Activated naive CD4-positive, alpha-beta T cell treated with anti-CD3 and anti-CD28 coated beads, Interleukin-2, amount 50 U/mL, for 72 hours (primary cell): ENCODE data around the gene TMEM238. TPM values are rescaled to one million over a fixed set of nuclear protein-coding genes. Genes with fewer than 3 reads are reported as not detected.
A peak's percentile ranks its signal among the peaks of the same experiment; 100 is the strongest.
"Not testable (repeated sequence)": the region's sequence is repeated elsewhere in the genome, so short reads cannot be mapped to it uniquely, and the experiment has no call there.

ENCODE experiments used
- ATAC-seq, 2 donors: fragments of 150-1000 bp; cut with Tn5 transposase; 2 replicates each; pipeline ENCODE4 v1.10.0; 2021; ENCODE audit warnings: mild to moderate bottlenecking in 2 of 2, moderate library complexity in 2 of 2
- DNase-seq, 2 donors: peaks; one replicate each; pipeline ENCODE4 v3.0.0; 2021 to 2022; ENCODE audit warnings: low spot score in 2 of 2
- H3K27ac Mint-ChIP-seq, 2 donors: one replicate each; pipeline ENCODE4 v1.8.0; 2022; ENCODE audit warnings: mild to moderate bottlenecking in 2 of 2, mixed read lengths in 2 of 2
- H3K36me3 Mint-ChIP-seq, 2 donors: one replicate each; pipeline ENCODE4 v1.8.0; 2022; ENCODE audit warnings: mixed read lengths in 2 of 2
- H3K9me3 Mint-ChIP-seq, 2 donors: one replicate each; pipeline ENCODE4 v1.8.0; 2022; ENCODE audit warnings: mixed read lengths in 2 of 2
- total RNA-seq, 2 donors: library from RNA; stranded (reverse); gene quantifications; one replicate each; pipeline ENCODE4 v1.2.3, GENCODE V29; 2022

TMEM238 gene, protein sequence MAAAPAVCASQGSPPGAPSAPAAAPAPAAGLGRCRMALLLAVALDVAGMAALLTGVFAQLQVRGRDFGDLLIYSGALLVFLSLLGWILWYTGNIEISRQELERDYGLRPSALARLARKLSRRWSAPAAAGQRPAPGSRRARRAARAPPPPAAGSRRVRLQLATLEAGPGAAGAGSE
- total RNA-seq = 1 to 10 TPM; 4.5 to 7.8 TPM

DNA sequence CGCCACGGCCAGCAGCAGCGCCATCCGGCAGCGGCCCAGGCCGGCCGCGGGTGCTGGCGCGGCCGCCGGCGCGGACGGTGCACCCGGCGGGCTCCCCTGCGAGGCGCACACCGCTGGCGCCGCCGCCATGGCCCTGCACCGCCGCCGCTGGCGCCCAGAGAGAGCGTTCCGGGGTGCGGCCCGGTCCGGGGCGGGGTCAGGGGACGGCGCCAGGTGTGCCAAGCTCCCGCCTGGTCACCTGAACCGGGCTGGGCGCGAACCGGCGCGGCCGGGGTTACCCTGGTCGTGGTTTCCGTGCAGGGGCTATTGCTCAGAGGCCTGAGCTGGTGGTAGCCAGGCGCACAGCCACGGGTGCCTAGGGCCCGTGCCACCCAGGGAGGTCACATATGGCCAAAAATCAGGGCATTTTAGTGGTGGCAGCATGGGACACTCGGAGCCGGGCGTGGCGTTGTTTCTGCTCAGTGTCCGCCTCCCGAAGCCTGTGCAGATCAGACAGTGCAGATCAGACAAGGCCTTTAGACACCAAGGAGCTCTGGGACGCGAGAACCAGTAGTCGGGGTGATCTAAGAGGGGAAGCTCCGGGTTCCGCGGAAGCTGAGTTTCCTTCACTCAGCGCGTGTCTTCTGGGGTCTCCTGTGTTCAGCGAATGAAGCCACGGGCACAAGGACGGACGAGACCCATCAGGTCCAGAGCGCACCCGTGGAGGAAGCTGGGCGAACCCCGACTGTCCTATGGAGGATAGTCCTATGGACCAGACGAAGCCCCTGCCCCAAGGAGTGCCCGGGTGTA lies at the start of gene TMEM238:
Gene TMEM238, minus strand, starts transcription at position 162 of the 789 bp plus-strand sequence. Its CDS starts 33 bp downstream, at position 129.
- H3K9me3 Mint-ChIP-seq = peaks cover 0 to 6% of the 10 kb centered on the region in 2 donors
- peak in 1 of 2 donors; percentile 63 for DNase-seq
- ATAC-seq = peak; percentile 8 to 21
- H3K36me3 Mint-ChIP-seq = peaks cover 34 to 51% of the 10 kb centered on the region in 2 donors
- H3K27ac Mint-ChIP-seq = peak within 1 kb of the TSS; percentile 96 to 100

DNA sequence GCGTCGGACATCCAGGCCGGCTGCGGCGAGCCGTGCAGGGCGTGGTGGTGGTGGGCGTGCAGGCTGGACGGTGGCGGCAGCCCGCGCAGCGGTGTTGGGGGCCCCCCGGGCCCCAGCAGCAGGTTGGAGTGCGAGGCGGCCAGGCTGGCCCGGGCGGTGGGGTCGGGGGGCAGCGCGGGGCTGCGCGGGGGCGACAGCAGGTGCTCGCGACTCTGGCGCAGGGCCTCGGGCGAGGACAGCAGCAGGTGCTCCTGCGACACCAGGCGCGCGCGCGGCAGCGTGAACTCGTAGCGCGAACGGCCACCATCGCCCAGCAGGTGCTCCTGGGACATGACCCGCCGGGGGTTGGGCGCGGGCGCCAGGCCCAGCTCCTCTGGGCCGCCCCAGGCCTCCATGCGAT lies 49.2 kb upstream of the TMEM238 start:
- peaks cover 0 to 7% of the 10 kb centered on the region in 2 donors for H3K9me3 Mint-ChIP-seq
- H3K36me3 Mint-ChIP-seq = peaks cover 0 to 9% of the 10 kb centered on the region in 2 donors
- no peak for ATAC-seq
- no peak overlapping the region for H3K27ac Mint-ChIP-seq
- DNase-seq = no peak

DNA sequence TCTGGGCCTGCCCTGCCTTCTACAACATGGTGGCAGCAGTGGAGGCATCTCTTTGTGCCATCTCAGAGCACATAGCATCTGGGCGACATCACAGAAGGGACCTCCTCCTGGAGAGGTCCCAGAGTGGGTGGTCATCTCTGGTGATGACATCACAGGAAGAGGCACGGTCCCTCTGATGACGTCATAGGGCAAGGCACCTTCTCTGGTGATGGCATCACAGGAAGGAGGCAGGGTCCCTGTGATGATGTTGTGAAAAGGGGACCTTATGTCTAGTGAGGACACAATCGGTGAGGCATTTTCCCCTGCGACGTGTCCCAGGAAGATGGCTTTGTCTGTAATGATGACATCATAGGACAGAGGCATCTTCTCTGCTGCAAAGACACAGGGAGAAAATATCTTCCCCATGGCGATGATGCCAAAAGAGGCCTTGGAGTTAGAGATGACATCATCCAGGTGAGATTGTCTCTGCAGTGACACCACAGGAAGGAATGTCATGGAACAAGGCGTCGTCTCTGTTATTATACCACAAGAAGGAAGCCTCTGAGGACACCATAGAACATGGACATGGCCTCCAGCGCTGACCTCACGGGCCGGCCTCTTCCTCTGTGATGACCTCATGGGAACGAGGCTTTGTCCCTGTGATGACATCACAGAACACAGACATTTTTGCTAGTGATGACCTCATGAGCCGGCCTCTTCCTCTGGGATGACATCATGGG lies 48.3 kb upstream of the TMEM238 start:
- H3K36me3 Mint-ChIP-seq = peaks cover 0 to 9% of the 10 kb centered on the region in 2 donors

DNA sequence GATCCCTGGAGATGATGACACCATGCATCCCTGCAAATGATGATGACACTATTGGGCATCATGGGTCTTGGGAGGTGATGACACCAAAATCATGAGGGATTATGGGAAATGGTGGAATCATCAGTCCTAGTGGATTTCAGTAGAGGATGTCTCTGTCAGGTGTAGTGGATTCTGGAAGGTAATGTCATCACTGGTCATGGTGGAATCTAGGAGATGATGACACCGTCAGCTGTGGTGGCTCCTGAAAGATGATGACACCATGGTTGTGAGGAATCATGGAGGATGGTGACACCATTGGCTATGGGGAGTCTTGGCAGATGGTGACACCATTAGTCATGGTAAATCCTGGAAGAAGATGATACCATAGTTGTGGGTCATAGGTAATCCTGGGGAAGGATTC lies 47.1 kb upstream of the TMEM238 start:
- Mint-ChIP-seq H3K9me3 (peaks cover 0 to 7% of the 10 kb centered on the region in 2 donors), H3K36me3 (peaks cover 0 to 9% of the 10 kb centered on the region in 2 donors), H3K27ac (no peak overlapping the region)
- DNase-seq (no peak), ATAC-seq (no peak)

More for the DNA sequence above, 48.3 kb upstream of the TMEM238 start:
- Mint-ChIP-seq H3K27ac (no peak overlapping the region), H3K9me3 (peaks cover 0 to 7% of the 10 kb centered on the region in 2 donors)
- ATAC-seq = no peak
- no peak for DNase-seq

DNA sequence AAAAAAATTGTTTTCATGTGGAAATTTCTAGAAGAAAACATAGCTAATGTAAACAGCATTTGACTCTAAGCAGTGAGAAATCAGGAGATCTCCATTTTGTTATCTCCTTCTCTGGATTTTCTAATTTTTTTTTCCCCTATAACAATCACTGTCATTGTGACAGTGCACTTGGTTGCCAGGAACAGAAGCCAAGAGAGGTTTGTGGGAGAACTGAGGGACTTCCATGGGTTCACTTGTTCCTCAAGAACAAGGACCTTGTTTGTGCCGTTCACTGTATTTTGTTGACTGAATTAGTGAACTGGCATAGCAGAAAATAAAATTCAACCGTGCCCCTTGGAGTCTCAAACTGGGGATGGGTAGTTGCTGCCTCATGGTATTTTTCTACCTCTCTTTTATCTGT lies 42.0 kb upstream of the TMEM238 start:
- no peak for DNase-seq
- peaks cover 0 to 4% of the 10 kb centered on the region in 2 donors for H3K36me3 Mint-ChIP-seq
- H3K27ac Mint-ChIP-seq = no peak overlapping the region
- peaks cover 0 to 1% of the 10 kb centered on the region in 2 donors for H3K9me3 Mint-ChIP-seq
- ATAC-seq = no peak

DNA sequence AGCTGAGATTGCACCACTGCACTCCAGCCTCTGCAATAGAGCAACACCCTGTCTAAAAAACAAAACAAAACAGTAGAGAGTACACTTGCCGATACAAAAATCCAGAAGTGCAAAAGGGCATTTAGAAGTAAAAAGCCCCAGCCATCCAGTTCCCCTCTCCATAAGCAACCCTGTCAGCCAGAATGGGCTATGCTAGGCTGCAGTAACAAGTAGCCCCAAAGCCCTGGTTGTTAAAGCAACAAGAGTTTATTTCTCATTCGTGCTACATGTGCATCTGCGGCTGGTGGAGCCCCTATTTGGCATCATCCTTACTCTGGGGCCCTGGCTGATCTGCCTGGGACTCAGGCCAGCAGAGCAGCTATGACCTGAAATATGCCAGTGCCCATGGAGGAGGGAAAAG lies 40.4 kb upstream of the TMEM238 start:
- H3K36me3 Mint-ChIP-seq = no peaks in the 10 kb centered on the region
- no peak for DNase-seq
- no peak for ATAC-seq
- no peak overlapping the region for H3K27ac Mint-ChIP-seq
- no peaks in the 10 kb centered on the region for H3K9me3 Mint-ChIP-seq

DNA sequence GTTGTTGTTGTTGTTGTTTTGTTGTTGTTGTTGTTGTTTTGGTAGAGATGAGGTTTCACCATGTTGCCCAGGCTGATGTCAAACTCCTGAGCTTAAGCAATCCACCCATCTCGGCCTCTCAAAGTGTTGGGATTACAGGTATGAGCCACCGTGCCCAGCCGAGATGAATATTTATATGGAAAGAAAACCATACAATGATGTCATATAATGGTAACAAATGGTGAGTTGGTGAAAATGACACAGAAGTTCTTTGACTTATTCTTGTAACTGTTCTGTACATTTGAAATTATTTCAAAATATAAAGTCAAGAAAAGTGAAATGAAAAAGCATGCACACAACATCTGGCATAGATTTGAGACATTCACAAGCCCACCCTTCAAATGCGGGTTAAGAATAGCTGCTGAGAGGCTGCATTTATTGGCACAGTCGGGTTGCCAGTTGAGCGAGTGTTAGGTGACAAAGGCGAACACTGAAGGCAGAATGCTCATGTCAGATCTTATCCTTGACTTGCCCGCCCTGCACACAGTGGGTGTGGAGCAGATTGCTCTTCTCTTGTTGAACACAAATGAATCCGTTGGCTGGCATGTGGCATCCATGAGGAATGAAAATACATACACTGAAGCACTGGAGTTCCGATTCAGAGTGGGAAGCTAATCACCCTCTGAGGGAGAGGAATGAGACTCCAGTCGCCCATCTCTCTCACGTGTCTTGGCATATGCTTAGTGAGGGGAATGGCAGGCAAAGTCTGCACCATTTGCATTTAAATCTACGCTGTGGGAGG lies 39.3 kb upstream of the TMEM238 start:
- Mint-ChIP-seq H3K9me3 (no peaks in the 10 kb centered on the region), H3K36me3 (no peaks in the 10 kb centered on the region), H3K27ac (no peak overlapping the region)
- DNase-seq (no peak), ATAC-seq (no peak)

DNA sequence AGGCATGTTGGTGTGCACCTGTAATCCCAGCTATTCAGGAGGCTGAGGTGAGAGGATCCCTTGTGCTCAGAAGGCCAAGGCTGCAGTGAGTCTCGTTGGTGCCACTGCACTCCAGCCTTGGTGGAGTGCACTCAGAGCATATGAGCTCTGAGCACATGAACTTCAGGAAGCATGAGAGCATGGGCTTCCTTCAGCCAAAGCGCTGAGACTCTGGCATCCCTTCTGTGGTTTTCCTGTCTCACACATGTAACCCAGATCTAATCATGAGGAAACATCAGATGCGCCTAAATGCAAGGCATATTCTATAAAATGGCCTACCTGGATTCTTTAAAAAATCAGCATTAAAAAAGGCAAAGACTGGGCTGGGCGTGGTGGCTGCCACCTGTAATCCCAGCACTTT lies 37.2 kb upstream of the TMEM238 start:
- H3K27ac Mint-ChIP-seq, DNase-seq, H3K36me3 Mint-ChIP-seq, H3K9me3 Mint-ChIP-seq: not testable (repeated sequence)
- peak in 1 of 2 donors; percentile 44 for ATAC-seq

DNA sequence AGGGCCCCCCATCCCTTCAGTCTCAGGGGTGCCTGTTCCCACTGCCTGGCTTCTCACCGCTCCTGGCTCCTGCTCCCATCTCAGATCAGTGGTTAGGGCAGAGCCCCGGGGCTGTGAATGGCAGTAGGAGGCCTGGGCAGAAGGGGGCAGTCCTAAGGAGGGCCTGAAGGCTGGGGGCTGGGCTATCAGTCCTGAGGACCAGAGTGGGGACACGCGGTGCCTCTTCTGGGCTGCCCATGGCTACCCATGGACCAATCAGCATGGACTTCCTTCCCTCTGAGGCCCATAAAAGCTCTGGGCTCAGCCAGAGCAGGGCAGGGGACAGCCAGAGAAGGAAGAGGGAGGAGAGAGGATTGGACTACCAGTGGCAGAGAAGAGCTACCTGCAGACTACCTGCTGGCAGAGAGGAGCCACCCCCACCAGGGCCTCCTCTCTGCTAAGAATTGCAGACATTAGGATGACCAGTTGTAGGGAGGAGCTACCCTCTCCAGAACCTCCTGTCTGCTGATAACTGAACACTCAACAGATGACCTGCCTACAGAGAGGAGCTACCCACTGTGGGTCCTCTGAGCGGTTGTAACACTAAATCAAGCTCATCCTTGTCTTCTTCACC lies 35.6 kb upstream of the TMEM238 start:
- DNase-seq (no peak), ATAC-seq (no peak)
- no peaks in the 10 kb centered on the region for H3K36me3 Mint-ChIP-seq
- H3K27ac Mint-ChIP-seq = peak overlapping the region in 1 of 2 donors; percentile 48
- no peaks in the 10 kb centered on the region for H3K9me3 Mint-ChIP-seq

DNA sequence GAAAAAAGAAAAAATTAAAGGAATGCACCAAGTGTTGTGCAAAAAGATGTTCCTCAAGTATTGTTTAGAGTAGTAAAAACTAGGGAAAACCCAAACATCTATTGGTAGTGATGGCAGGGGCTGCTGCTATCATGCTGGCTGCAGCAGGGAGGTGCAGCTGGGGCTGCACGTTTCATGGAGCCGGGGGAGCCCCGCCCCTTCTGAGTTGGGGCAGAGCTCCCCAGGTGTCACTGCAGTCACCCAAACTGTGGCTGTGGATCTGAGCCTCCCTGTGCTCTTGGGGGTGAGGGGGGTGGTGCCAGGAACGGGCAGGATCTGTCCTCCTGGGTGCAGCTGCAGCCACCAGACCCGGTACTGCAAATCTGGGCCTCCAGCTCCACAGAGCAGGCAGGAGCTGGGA lies 35.0 kb upstream of the TMEM238 start:
- no peak for DNase-seq
- no peaks in the 10 kb centered on the region for H3K36me3 Mint-ChIP-seq
- ATAC-seq = no peak

DNA sequence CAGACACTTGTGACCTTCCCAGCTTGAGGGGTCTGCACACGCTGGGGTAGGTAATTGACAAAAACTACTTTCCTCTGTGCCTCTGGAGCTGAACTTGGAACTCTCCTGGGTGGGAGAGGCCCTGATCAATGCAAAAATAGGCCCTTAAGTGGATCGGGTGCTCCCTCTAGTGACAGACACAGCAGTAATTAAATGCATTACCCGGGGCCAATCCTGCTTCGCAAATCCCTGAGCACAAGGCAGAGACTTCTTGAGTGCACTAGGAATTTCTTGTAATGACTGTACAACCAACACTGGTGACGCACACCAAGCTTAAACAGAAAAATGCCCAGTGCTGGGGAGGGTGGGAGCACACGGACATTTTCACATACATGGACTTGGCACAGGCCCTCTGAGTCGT lies 34.1 kb upstream of the TMEM238 start:
- Mint-ChIP-seq H3K36me3 (no peaks in the 10 kb centered on the region), H3K27ac (no peak overlapping the region), H3K9me3 (no peaks in the 10 kb centered on the region)
- DNase-seq (peak in 1 of 2 donors; percentile 61), ATAC-seq (peak; percentile 81 to 84)

More for the DNA sequence above, 35.0 kb upstream of the TMEM238 start:
- H3K27ac Mint-ChIP-seq = no peak overlapping the region
- H3K9me3 Mint-ChIP-seq = no peaks in the 10 kb centered on the region

DNA sequence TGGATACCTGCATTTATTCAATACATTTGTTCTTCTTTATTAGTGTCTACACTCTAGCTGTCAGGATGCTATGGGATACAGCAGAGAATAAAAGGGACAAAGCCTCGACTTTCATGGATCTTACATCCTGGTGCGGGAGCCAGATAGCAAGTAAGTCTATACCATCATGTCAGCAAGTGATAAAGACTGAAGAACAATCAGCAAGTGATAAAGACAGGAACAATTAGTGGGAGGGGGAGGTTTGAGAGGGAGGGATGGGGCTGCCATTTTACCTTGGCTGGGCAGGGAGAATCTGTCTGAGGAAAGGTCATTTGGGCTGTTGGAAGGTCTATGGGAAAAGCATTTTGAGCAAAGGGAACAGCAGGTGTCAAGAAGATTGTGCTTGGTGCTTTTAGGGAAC lies 26.1 kb upstream of the TMEM238 start:
- Mint-ChIP-seq H3K36me3 (peaks cover 37 to 43% of the 10 kb centered on the region in 2 donors), H3K27ac (no peak overlapping the region), H3K9me3 (peaks cover 4 to 15% of the 10 kb centered on the region in 2 donors)

DNA sequence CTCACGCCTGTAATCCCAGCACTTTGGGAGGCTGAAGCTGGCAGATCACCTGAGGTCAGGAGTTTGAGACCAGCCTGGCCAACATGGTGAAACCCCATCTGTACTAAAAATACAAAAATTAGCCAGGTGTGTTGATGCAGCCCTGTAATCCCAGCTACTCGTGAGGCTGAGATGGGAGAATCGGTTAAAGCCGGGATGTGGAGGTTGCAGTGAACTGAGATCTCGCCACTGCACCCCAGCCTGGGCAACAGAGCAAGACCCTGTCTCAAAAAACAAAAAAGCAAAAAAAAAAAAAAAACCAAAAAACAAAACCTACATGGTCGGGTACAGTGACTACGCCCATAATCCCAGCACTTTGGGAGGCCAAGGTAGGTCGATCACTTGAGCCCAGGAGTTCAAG lies 25.1 kb upstream of the TMEM238 start:
- Mint-ChIP-seq H3K9me3 (peaks cover 4 to 15% of the 10 kb centered on the region in 2 donors), H3K27ac (peak overlapping the region; percentile 97 to 99), H3K36me3 (peaks cover 37 to 43% of the 10 kb centered on the region in 2 donors)
- not testable (repeated sequence) for ATAC-seq, DNase-seq

More for the DNA sequence above, 26.1 kb upstream of the TMEM238 start:
- ATAC-seq (no peak), DNase-seq (no peak)

DNA sequence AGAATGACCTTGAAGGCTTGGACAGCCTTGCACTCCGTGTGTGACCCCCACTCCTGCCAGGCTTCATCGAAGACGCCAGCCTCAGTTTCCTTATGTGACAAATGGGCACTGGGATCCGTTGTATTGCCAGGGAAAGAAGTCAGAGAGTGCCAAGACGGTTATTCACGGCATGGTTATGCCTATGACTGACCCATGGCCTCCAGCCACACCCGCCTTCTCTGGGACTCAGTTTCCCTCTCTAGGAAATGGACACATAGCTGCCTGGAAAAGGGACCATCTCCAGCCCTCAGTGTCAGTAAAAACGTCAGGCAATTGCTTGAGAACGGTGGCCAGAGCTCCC lies 24.4 kb upstream of the TMEM238 start:
- DNase-seq (no peak), ATAC-seq (no peak)
- Mint-ChIP-seq H3K27ac (peak overlapping the region; percentile 97 to 99), H3K36me3 (peaks cover 37 to 43% of the 10 kb centered on the region in 2 donors), H3K9me3 (peaks cover 4 to 15% of the 10 kb centered on the region in 2 donors)

DNA sequence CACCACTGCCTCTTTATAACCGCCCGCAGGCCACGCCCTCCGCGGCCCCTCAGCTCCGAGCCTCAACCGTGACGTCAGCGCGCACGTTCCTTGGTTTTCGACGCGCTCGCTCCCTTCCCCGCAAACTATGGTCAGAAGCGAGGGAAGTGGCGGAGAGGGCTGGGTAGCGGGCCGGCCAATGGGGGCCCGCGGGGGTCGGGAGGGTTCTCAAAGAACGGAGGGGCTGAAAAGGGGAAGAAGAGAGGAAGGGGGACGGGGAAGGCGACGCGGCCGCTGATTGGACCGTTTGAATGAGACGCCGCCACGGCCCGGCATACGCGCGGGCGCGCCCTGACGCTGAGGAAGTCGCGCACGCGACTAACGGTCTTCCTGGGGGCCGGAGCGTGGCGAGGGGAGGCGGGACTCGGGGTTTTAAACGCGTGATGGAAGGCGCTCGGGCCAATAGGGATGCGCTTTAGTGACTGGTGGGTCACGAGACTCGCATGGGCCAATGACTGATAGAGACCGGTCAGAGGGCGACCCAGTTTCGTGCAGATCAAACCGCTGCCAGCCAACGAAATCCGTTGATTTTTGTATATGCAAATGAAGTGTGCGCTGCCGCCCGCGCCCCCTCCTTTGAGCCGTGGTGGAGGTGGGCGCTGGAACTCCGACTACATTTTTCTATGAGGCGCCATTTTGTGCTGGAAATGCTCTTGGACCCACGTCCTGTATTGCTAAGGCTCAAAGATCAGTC lies 23.9 kb upstream of the TMEM238 start:
- Mint-ChIP-seq H3K9me3 (peaks cover 4 to 15% of the 10 kb centered on the region in 2 donors), H3K27ac (peak overlapping the region; percentile 97 to 99), H3K36me3 (peaks cover 41 to 49% of the 10 kb centered on the region in 2 donors)
- peak; percentile 96 for DNase-seq
- peak; percentile 91 to 94 for ATAC-seq

DNA sequence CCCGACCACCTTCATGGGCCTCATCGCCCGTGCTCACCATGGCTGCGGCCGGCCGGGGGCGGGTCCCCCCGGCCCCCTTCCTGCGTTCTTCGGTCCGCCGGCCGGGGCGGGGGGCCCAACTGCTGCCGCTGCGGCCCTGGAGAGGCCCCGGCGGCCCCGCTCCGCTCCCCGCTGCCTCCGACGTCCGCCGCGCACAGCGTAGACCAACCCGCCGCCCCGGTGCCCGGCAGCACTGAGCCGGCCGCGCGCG lies 23.4 kb upstream of the TMEM238 start, which contains the start of gene UBE2S:
Gene UBE2S, minus strand, starts transcription at position 239 of the 250 bp plus-strand sequence. Its CDS starts 199 bp downstream, at position 40.
- H3K9me3 Mint-ChIP-seq = peaks cover 4 to 15% of the 10 kb centered on the region in 2 donors

More for the DNA sequence above, 23.4 kb upstream of the TMEM238 start, which contains the start of gene UBE2S:
- DNase-seq, ATAC-seq: not testable (repeated sequence)
- peak within 1 kb of the TSS; percentile 97 to 99 for H3K27ac Mint-ChIP-seq
- H3K36me3 Mint-ChIP-seq = peaks cover 42 to 51% of the 10 kb centered on the region in 2 donors
